Adipocyte (in vitro differentiated cells): Measurements from ENCODE around the gene NPTN.

Experiments used
- DNase-seq: peaks from one replicate; pipeline ENCODE4 v3.0.0-alpha.2; 2015; ENCODE audit warnings: low read depth
- H3K27me3 ChIP-seq: replicated peaks from 2 replicates; pipeline ENCODE4 v1.7.0; 2013; ENCODE audit warnings: mild to moderate bottlenecking, low read length, moderate library complexity; ENCODE audit not compliant: control insufficient read depth, insufficient read depth
- H3K36me3 ChIP-seq: 2 replicates; pipeline ENCODE4 v1.7.0; 2013; ENCODE audit warnings: low read length, mild to moderate bottlenecking, moderate library complexity; ENCODE audit not compliant: control insufficient read depth, insufficient read depth, severe bottlenecking
- H3K4me1 ChIP-seq: 2 replicates; pipeline ENCODE4 v1.7.0; 2013; ENCODE audit warnings: mild to moderate bottlenecking, low read length, moderate library complexity; ENCODE audit not compliant: control insufficient read depth, insufficient read depth
- H3K4me3 ChIP-seq: 2 replicates; pipeline ENCODE4 v1.7.0; 2013; ENCODE audit warnings: mild to moderate bottlenecking, low read length, moderate library complexity
- H3K9ac ChIP-seq: 2 replicates; pipeline ENCODE4 v1.7.0; 2013; ENCODE audit warnings: mild to moderate bottlenecking, low read length, moderate library complexity
- H3K9me3 ChIP-seq: 2 replicates; pipeline ENCODE4 v1.7.0; 2013; ENCODE audit warnings: mild to moderate bottlenecking, low read length, moderate library complexity; ENCODE audit not compliant: control insufficient read depth

Gene NPTN

GRCh38 chr15:73633111-73633990 is at the start of gene NPTN:
Gene NPTN (minus strand): TSS chr15:73633389. CDS start chr15:73633215, 174 bp downstream.
- peak; percentile 99 for DNase-seq
- peak within 1 kb of the TSS; percentile 91 for H3K4me3 ChIP-seq
- peak within 1 kb of the TSS; percentile 93 for H3K9ac ChIP-seq
- no peaks in the 10 kb centered on the region for H3K9me3 ChIP-seq
- no peaks in the 10 kb centered on the region for H3K36me3 ChIP-seq
- H3K4me1 ChIP-seq: peaks cover 45% of the 10 kb centered on the region
- no peaks in the 10 kb centered on the region for H3K27me3 ChIP-seq

- no peak for DNase-seq
- peaks cover 28% of the 10 kb centered on the region for H3K4me1 ChIP-seq
- no peaks in the 10 kb centered on the region for H3K9me3 ChIP-seq
- no peaks in the 10 kb centered on the region for H3K27me3 ChIP-seq
- no peak overlapping the region for H3K4me3 ChIP-seq
- H3K36me3 ChIP-seq: no peaks in the 10 kb centered on the region
- H3K9ac ChIP-seq: no peak overlapping the region
Measured at GRCh38 chr15:73682600-73683090, 49.5 kb upstream of the NPTN start.

GRCh38 chr15:73681856-73682599 is 48.8 kb upstream of the NPTN start:
- Histone ChIP-seq H3K9ac (no peak overlapping the region), H3K4me3 (no peak overlapping the region), H3K36me3 (no peaks in the 10 kb centered on the region), H3K27me3 (no peaks in the 10 kb centered on the region), H3K4me1 (peaks cover 22% of the 10 kb centered on the region), H3K9me3 (no peaks in the 10 kb centered on the region)
- DNase-seq: no peak

- no peaks in the 10 kb centered on the region for H3K9me3 ChIP-seq
- DNase-seq: no peak
- no peak overlapping the region for H3K9ac ChIP-seq
- peaks cover 12% of the 10 kb centered on the region for H3K4me1 ChIP-seq
- no peaks in the 10 kb centered on the region for H3K36me3 ChIP-seq
- peaks cover 3% of the 10 kb centered on the region for H3K27me3 ChIP-seq
- no peak overlapping the region for H3K4me3 ChIP-seq
Measured at GRCh38 chr15:73681063-73681462, 47.9 kb upstream of the NPTN start.

- H3K4me1 ChIP-seq: peaks cover 7% of the 10 kb centered on the region
- no peaks in the 10 kb centered on the region for H3K36me3 ChIP-seq
- no peak overlapping the region for H3K9ac ChIP-seq
- no peak overlapping the region for H3K4me3 ChIP-seq
- no peak for DNase-seq
- H3K9me3 ChIP-seq: no peaks in the 10 kb centered on the region
- H3K27me3 ChIP-seq: peaks cover 3% of the 10 kb centered on the region
Measured at GRCh38 chr15:73680549-73680948, 47.4 kb upstream of the NPTN start.

GRCh38 chr15:73679964-73680363 is 46.8 kb upstream of the NPTN start:
- Histone ChIP-seq H3K9ac (no peak overlapping the region), H3K9me3 (no peaks in the 10 kb centered on the region), H3K4me3 (no peak overlapping the region), H3K36me3 (no peaks in the 10 kb centered on the region), H3K27me3 (peaks cover 3% of the 10 kb centered on the region), H3K4me1 (peaks cover 7% of the 10 kb centered on the region)
- DNase-seq: no peak

- no peak overlapping the region for H3K4me3 ChIP-seq
- DNase-seq: no peak
- H3K9me3 ChIP-seq: no peaks in the 10 kb centered on the region
Measured at GRCh38 chr15:73679180-73679579, 46.0 kb upstream of the NPTN start.

GRCh38 chr15:73678498-73678897 is 45.3 kb upstream of the NPTN start:
- no peak for DNase-seq
- no peaks in the 10 kb centered on the region for H3K9me3 ChIP-seq
- peaks cover 8% of the 10 kb centered on the region for H3K27me3 ChIP-seq
- no peaks in the 10 kb centered on the region for H3K36me3 ChIP-seq
- no peak overlapping the region for H3K4me3 ChIP-seq
- no peak overlapping the region for H3K9ac ChIP-seq
- H3K4me1 ChIP-seq: peaks cover 3% of the 10 kb centered on the region

More at GRCh38 chr15:73679180-73679579, 46.0 kb upstream of the NPTN start:
- Histone ChIP-seq H3K4me1 (peaks cover 7% of the 10 kb centered on the region), H3K27me3 (peaks cover 3% of the 10 kb centered on the region), H3K9ac (no peak overlapping the region), H3K36me3 (no peaks in the 10 kb centered on the region)

GRCh38 chr15:73677733-73678132 is 44.5 kb upstream of the NPTN start:
- no peaks in the 10 kb centered on the region for H3K4me1 ChIP-seq
- no peaks in the 10 kb centered on the region for H3K9me3 ChIP-seq
- no peak overlapping the region for H3K9ac ChIP-seq
- no peaks in the 10 kb centered on the region for H3K36me3 ChIP-seq
- DNase-seq: no peak
- peaks cover 16% of the 10 kb centered on the region for H3K27me3 ChIP-seq
- H3K4me3 ChIP-seq: no peak overlapping the region

GRCh38 chr15:73677146-73677607 is 44.0 kb upstream of the NPTN start:
- no peaks in the 10 kb centered on the region for H3K9me3 ChIP-seq
- H3K9ac ChIP-seq: no peak overlapping the region
- H3K4me1 ChIP-seq: no peaks in the 10 kb centered on the region
- no peak overlapping the region for H3K4me3 ChIP-seq
- peak; percentile 76 for DNase-seq
- H3K36me3 ChIP-seq: no peaks in the 10 kb centered on the region
- peaks cover 21% of the 10 kb centered on the region for H3K27me3 ChIP-seq

GRCh38 chr15:73674587-73674986 is 41.4 kb upstream of the NPTN start:
- H3K4me3 ChIP-seq: no peak overlapping the region
- no peaks in the 10 kb centered on the region for H3K36me3 ChIP-seq
- DNase-seq: no peak
- no peaks in the 10 kb centered on the region for H3K4me1 ChIP-seq
- H3K27me3 ChIP-seq: peaks cover 40% of the 10 kb centered on the region
- H3K9me3 ChIP-seq: no peaks in the 10 kb centered on the region
- no peak overlapping the region for H3K9ac ChIP-seq
